ENCODE results near the gene SGMS2.

DNA sequence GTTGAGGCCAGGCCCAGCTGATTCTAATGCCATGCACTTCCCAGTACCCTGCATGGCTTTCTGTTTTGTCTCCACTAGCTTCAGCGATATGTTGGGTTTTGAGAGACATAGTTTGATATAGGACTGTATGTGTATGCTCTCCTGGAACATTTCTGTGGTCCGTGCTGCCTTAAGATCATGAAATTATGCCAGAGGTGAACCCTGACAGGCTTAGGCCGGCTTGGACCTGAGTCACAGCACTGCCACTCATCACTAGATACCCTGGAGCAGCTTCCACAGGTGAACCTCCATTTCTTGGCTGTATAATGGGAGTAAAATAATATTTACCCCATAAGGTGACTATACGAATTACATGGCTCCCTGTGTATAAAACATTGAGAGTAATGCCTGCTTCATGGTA lies 6.4 kb downstream of the SGMS2 start:
- no peak for TF ChIP-seq MAZ (IDR thresholded peaks at IDR 0.05; ENCODE audit: borderline replicate concordance, low read depth, low read length)
- no peak for TF ChIP-seq SMC3 (IDR thresholded peaks at IDR 0.05)
- no peak for TF ChIP-seq TP53 (CRISPR knock-in tag; IDR thresholded peaks at IDR 0.05)
- TF ChIP-seq POLR2AphosphoS2 (conservative IDR thresholded peaks at IDR 0.05; ENCODE audit: low read length): no peak
- TF ChIP-seq, protein P1, sequence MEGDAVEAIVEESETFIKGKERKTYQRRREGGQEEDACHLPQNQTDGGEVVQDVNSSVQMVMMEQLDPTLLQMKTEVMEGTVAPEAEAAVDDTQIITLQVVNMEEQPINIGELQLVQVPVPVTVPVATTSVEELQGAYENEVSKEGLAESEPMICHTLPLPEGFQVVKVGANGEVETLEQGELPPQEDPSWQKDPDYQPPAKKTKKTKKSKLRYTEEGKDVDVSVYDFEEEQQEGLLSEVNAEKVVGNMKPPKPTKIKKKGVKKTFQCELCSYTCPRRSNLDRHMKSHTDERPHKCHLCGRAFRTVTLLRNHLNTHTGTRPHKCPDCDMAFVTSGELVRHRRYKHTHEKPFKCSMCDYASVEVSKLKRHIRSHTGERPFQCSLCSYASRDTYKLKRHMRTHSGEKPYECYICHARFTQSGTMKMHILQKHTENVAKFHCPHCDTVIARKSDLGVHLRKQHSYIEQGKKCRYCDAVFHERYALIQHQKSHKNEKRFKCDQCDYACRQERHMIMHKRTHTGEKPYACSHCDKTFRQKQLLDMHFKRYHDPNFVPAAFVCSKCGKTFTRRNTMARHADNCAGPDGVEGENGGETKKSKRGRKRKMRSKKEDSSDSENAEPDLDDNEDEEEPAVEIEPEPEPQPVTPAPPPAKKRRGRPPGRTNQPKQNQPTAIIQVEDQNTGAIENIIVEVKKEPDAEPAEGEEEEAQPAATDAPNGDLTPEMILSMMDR (IDR thresholded peaks at IDR 0.05): no peak
- TF ChIP-seq, protein P2, sequence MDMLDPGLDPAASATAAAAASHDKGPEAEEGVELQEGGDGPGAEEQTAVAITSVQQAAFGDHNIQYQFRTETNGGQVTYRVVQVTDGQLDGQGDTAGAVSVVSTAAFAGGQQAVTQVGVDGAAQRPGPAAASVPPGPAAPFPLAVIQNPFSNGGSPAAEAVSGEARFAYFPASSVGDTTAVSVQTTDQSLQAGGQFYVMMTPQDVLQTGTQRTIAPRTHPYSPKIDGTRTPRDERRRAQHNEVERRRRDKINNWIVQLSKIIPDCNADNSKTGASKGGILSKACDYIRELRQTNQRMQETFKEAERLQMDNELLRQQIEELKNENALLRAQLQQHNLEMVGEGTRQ (IDR thresholded peaks at IDR 0.05): no peak
- TF ChIP-seq JUNB (IDR thresholded peaks at IDR 0.05): no peak
- no peak for TF ChIP-seq POLR2A (IDR thresholded peaks at IDR 0.05; ENCODE audit: low read length)
- no peak for TF ChIP-seq EP300 (IDR thresholded peaks at IDR 0.05)
- no peak for TF ChIP-seq HOXA7 (CRISPR knock-in tag; IDR thresholded peaks at IDR 0.05)
- TF ChIP-seq BHLHE40 (IDR thresholded peaks at IDR 0.05; ENCODE audit: low read depth, low read length): no peak

All from A549 (cell line).